Astrocyte (in vitro differentiated cells and primary cell): ENCODE measurements around the gene PILRA.

Experiments used
- EZH2 ChIP-seq: IDR thresholded peaks from 2 replicates; pipeline ENCODE4 v1.6.1; 2012; ENCODE audit warnings: mild to moderate bottlenecking, low read length, inconsistent platforms; ENCODE audit not compliant: insufficient read depth
- TF ChIP-seq, protein P1 (sequence below): IDR thresholded peaks from 2 replicates; pipeline ENCODE4 v1.5.1; 2011; ENCODE audit warnings: low read depth, mild to moderate bottlenecking, inconsistent platforms, low read length, moderate library complexity; ENCODE audit not compliant: insufficient read depth

DNA sequence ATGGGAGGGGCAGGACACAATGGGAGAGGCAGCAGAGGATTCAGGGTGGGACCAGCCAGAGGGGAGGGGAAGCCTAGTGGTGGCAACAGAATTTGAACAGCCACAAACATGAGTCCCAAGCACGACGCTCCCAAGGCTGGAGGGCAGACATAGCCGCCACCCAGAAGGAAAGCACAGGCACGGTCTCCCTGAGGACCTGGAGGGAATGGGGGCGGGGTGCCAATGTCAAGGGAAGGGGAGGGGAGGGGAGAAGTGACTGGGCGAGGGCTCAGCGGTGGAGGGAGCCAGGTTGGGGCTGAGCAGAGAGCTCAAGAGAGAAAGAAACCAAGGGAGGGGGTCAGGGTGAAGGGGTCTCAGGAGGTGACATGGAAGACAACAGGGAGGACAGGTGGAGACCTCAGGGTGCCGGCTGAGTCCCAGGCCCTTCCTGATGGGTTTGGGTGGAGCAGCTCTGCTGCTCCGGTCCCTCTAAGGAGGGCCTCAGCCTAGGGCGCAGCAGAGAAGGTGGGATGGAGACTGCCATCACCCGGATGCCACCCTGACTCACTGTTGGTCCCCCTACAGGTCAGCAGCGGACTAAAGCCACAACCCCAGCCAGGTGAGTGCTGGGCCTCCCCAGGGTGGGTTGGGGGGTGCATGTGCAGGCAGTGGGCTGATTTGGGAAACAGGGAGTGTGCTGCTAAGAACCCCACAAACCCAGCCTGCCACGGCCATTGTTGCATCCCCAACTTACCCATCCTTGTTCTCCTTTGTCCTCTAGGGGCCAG, 24.2 kb downstream of the PILRA start:
- TF ChIP-seq, protein P1, sequence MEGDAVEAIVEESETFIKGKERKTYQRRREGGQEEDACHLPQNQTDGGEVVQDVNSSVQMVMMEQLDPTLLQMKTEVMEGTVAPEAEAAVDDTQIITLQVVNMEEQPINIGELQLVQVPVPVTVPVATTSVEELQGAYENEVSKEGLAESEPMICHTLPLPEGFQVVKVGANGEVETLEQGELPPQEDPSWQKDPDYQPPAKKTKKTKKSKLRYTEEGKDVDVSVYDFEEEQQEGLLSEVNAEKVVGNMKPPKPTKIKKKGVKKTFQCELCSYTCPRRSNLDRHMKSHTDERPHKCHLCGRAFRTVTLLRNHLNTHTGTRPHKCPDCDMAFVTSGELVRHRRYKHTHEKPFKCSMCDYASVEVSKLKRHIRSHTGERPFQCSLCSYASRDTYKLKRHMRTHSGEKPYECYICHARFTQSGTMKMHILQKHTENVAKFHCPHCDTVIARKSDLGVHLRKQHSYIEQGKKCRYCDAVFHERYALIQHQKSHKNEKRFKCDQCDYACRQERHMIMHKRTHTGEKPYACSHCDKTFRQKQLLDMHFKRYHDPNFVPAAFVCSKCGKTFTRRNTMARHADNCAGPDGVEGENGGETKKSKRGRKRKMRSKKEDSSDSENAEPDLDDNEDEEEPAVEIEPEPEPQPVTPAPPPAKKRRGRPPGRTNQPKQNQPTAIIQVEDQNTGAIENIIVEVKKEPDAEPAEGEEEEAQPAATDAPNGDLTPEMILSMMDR: no peak
- TF ChIP-seq EZH2: no peak
